ENCODE data around the gene CCNE1.

CCNE1 gene

DNA sequence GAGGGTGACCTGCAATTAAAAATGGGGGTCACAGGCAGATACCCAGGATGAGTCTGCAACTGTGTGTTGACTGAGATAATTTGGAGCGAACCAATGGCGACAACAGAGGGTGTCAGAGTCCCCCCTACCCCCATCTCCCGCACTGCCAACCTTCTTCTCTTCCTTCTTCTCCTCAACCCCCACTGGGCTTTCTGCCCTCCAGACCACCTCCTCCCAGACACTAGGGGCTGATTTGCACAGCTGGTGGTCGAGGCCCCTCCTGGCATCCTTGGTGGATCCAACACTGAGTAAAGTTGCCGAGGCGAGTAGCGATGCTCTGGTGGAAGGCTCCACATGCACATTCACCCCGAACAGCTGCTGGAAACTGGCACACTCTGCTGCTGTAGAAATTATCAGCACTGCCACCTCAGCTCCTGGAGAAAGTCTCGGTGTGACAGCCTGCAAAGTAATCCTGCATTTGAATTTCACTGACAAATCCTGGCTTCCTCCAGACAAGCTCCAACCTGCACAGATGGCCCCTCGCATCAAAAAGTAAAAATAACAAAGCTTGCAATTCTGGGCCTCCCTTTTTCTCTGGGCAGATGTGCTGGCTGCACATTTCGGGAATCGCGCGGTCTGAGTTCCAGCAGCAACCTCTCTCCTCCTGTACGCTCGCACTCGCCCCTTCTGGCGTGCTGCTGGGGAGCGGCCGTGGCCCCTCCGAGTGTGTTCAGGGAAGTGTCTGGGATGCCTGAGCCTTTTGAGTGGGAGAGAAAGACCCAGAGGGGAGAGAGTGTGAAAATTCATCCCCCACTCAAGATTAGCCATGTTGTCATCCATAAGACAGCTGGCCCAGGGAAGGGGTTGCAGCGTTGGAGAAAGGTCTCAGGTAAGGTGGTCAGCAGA lies 28.5 kb downstream of the CCNE1 start:
- H3K27me3 ChIP-seq (ENCODE audit: insufficient read depth, low read depth, severe bottlenecking) = peaks cover 21% of the 10 kb centered on the region
- TF ChIP-seq, protein P1, sequence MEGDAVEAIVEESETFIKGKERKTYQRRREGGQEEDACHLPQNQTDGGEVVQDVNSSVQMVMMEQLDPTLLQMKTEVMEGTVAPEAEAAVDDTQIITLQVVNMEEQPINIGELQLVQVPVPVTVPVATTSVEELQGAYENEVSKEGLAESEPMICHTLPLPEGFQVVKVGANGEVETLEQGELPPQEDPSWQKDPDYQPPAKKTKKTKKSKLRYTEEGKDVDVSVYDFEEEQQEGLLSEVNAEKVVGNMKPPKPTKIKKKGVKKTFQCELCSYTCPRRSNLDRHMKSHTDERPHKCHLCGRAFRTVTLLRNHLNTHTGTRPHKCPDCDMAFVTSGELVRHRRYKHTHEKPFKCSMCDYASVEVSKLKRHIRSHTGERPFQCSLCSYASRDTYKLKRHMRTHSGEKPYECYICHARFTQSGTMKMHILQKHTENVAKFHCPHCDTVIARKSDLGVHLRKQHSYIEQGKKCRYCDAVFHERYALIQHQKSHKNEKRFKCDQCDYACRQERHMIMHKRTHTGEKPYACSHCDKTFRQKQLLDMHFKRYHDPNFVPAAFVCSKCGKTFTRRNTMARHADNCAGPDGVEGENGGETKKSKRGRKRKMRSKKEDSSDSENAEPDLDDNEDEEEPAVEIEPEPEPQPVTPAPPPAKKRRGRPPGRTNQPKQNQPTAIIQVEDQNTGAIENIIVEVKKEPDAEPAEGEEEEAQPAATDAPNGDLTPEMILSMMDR (IDR thresholded peaks at IDR 0.05; ENCODE audit: low read depth, low read length) = no peak
- H3K27ac ChIP-seq = no peak overlapping the region
- DNase-seq = no peak
- H3K4me3 ChIP-seq (ENCODE audit: low read depth, low read length) = no peak overlapping the region
- no peaks in the 10 kb centered on the region for H3K36me3 ChIP-seq
- H3K9me3 ChIP-seq (ENCODE audit: severe bottlenecking) = no peaks in the 10 kb centered on the region

DNA sequence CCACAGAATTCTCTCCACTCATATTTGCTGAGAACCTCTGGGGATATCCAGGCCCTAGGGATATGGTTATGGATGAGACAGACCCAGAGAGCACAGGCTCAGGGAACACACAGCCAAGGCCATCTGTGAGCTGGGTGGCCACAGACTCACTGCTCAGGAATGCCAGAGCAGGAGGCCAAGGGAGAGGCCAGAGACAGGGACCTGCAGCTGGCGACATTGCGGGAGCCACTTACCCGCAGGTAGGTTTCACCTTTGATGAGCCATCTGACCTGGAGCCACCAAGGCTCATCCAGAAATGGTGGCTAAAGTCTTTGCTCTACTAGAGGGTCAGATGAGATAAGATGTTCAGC lies 29.4 kb downstream of the CCNE1 start:
- Histone ChIP-seq H3K27ac (no peak overlapping the region), H3K27me3 (ENCODE audit: insufficient read depth, low read depth, severe bottlenecking) (peaks cover 21% of the 10 kb centered on the region), H3K36me3 (no peaks in the 10 kb centered on the region), H3K9me3 (ENCODE audit: severe bottlenecking) (no peaks in the 10 kb centered on the region), H3K4me3 (ENCODE audit: low read depth, low read length) (no peak overlapping the region)
- DNase-seq = no peak
- TF ChIP-seq, protein P1 (IDR thresholded peaks at IDR 0.05; ENCODE audit: low read depth, low read length) = no peak

DNA sequence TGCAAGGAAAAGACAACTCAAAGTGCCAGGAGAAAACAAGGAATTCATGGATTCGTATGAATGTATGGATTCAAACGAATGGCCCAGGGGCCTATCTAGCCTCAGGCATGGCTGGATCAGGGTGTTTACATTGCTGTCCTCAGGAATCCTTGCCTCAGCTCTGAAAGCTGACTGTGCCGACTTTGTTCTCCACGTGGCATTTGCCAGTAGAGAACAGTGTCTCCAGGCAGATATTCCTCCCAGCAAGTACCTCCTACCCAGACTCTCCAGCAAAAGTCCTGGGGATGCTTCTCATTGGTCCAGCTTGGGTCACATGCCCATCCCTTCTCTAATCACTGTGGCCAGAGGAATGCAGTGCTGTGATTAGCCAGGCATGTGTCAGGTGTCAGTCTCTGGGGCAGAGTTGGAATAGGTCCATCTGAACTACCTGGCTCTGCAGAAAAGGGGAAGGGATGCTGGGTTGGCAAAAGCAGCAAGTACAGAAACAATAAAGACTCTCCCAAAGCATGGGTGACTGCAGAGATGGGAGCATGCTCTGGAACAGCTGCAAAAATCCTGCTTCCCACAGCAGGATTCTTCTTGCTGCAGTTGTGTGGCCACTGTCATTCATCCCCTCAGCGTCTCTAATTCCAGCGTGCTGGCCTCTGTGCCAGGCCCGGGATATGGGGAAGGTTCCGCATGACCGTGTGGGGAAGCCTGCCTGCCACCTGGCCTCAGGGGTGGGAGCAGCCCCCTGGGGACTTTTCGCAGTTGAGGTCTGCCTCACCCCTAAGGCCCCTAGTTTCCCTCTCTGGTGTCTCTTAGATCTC lies 30.0 kb downstream of the CCNE1 start:
- TF ChIP-seq, protein P1 (IDR thresholded peaks at IDR 0.05; ENCODE audit: low read depth, low read length) = no peak
- no peak overlapping the region for H3K27ac ChIP-seq
- peaks cover 21% of the 10 kb centered on the region for H3K27me3 ChIP-seq (ENCODE audit: insufficient read depth, low read depth, severe bottlenecking)

DNA sequence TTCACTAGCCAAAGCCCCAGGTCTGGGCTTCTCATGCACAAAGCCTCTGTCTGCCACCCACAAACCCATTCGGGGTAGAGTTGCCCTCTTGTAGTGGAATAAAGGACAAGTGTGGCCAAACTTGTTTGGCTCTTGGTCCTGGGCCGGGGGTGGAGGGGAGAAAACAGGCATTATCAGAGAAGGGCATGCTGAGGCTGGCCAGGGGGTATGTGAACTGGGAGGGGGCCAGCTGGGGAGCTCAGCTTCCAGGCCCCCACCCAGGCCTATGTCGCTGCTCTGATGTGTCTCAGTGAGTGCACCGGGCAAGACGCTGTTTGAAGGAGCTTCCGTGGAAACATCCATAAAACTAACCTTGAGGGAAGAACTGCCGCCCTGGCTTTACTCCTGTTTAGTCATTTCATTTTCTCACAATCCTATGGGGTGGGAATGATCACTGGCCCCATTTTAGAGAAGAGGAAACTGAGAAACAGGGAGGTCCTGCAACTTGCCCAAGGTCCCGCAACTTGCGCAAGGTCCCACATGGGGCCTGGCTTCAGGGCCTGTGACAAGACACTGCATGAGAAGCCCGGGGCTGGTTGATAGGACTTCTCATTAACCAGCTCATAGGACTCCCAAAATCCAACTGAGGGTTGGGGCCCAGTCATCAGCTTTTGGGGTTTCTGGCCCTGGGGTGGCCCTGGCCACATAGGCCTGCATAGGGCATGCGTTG lies 30.8 kb downstream of the CCNE1 start:
- Histone ChIP-seq H3K27me3 (ENCODE audit: insufficient read depth, low read depth, severe bottlenecking) (peaks cover 21% of the 10 kb centered on the region), H3K9me3 (ENCODE audit: severe bottlenecking) (no peaks in the 10 kb centered on the region), H3K4me3 (ENCODE audit: low read depth, low read length) (peak overlapping the region; percentile 1; the same call in 1 of the 2 replicates), H3K27ac (no peak overlapping the region), H3K36me3 (no peaks in the 10 kb centered on the region)
- no peak for DNase-seq
- TF ChIP-seq, protein P1 (IDR thresholded peaks at IDR 0.05; ENCODE audit: low read depth, low read length) = no peak

More for the DNA sequence above, 30.0 kb downstream of the CCNE1 start:
- no peaks in the 10 kb centered on the region for H3K9me3 ChIP-seq (ENCODE audit: severe bottlenecking)
- H3K4me3 ChIP-seq (ENCODE audit: low read depth, low read length) = no peak overlapping the region
- no peaks in the 10 kb centered on the region for H3K36me3 ChIP-seq
- peak; percentile 53 for DNase-seq

DNA sequence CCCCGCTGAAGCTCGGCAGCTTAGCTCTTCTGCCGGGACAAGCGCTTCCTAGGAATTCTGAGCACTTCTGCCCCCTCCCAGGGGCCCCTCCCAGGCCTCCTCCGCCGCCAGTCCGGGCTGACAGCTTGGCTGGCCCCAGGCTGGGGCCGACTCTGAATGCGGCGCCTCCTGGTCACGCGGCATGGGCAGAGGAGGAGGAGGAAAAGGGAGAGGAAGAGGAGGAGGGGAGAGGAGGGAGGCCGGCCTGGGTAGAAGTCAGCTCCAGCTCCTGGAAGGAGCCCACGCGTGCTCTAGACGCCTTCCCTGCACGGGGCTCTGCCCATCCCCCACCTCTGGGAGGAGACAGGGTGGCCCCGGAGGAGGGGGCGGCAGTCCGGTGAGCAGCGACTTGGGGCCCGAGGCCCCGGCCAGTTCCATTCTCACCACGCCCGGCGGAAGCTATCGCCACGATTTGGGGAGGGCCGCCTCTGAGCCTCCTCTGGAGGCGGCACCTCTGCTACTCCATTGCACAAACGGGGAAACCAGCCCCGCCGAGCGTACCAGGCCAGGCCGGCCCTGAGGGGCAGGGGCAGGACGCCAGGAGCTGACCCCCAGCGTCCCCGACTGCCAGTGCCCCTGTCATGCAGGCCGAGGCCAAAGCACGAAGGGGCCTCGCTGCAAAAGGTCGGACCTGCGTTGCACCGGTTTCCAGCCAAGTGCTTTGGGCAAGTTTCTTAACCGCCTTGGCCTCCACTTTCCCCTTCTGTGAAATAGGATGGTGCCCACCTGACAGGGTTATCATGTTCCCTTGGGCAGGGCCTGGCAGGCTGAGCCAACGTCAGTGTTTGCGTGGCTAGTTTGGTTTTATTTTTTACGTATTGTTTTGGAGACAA lies 31.6 kb downstream of the CCNE1 start:
- Histone ChIP-seq H3K9me3 (ENCODE audit: severe bottlenecking) (no peaks in the 10 kb centered on the region), H3K27ac (no peak overlapping the region), H3K36me3 (no peaks in the 10 kb centered on the region), H3K4me3 (ENCODE audit: low read depth, low read length) (peak overlapping the region; percentile 1), H3K27me3 (ENCODE audit: insufficient read depth, low read depth, severe bottlenecking) (peaks cover 21% of the 10 kb centered on the region)
- peak; percentile 38 for DNase-seq
- TF ChIP-seq, protein P1 (IDR thresholded peaks at IDR 0.05; ENCODE audit: low read depth, low read length) = no peak

Data from WERI-Rb-1 (cell line).